GM19240 (cell line): ENCODE measurements around the gene XRCC3.
"Not testable (repeated sequence)": the region's sequence is repeated elsewhere in the genome, so short reads cannot be mapped to it uniquely, and the experiment has no call there.

Source experiments
- DNase-seq: peaks from one replicate; pipeline ENCODE4 v3.0.0; 2011; ENCODE audit warnings: low spot score; ENCODE audit not compliant: insufficient read length

Gene XRCC3

DNA sequence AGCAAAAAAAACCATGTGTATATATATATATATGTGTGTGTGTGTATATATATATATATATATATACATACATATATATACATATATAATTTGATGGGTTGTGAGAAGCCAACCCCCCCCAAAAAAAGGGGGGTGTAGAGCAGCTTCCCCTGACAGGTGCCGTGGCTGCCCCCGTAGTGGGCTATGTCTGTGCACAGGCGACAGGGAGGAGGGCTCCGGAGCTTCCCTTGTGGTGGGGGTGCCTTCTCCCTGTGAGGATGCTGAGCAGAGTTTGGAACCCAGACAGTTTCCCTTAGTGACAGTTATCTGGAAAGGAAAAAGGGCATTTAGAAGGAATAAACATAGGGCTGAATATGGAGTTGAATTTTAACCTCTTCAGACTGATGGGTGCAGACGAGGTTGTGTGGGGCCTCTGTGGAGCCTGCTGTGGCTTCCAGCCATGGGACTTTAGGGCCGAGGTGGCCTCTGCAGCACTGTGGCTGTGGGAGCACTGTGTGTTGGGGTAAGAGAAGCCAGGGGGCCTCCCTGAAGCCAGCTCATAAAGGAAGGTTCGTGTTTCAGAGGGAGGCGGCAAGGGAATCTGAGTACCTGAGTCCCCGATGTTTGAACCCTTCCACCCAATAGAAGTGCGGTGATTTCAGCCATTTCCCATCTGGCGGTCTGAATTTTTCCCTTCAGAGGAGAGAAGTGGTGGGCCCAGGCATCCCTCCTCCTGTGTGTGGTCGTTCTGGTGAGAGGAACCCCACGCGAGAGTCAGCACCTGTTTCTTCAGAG is 19.8 kb downstream of the XRCC3 start:
- DNase-seq, result no peak

DNA sequence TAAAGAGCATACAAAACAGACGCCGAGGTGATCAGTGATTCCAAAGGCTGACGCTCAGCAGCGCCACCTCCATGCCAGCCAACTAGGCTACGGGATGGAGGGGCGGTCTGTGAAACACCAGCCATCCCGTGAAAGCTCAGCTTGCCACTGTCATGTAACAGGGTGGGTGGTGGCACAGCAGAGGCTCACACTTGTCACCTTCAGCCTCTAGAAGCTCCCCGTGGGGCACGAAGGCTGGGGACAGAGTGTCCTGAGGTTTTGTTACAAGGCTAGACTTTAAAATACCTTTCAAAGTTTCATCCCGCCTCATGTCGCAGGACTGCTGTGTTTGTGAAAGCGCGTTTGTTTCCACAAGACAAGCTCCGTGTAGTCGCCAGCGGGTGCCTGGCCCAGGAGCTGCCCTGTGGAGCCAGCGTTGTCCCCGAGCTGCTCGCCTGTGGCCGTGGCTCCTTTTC is 20.7 kb downstream of the XRCC3 start:
- no peak for DNase-seq

DNA sequence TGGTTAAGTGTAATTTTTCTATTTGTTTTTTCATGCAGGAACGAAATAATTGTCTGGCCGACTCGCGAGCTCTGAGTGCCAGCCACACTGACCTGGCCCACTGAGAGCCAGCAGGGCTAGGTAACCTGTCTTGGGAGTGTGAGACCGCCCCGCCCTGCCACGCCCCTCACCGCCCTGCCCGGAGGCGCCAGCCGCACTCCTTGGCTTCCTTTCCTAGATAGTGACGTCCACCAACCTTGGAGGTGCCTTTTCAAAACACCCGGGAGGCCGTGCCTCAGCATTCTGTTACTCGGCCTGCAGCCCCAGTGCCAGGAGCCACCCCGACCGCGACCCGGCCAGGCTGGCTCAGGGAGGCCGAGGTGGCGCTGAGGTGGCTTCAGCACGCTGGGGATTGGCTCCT is 21.7 kb downstream of the XRCC3 start:
- no peak for DNase-seq

DNA sequence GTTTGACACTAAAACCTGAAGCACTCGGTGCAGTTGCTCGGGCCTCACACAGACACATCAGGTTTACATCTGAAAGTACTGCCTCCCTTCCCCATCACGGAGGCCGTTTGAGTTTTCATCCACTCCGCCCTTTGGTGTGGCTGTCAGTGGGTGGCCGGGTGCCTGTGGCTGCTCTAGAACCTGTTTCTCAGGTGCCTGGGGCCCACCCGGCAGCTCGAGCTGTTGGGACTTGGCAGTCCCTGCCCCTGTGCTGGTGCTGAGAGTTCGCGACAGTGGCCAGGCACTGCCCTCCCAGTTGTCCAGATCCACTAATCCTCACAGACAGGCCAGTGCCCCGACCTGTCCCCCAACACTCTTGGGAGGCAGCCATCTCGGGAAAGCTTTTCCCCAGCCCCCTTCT is 22.4 kb downstream of the XRCC3 start:
- DNase-seq, result no peak

DNA sequence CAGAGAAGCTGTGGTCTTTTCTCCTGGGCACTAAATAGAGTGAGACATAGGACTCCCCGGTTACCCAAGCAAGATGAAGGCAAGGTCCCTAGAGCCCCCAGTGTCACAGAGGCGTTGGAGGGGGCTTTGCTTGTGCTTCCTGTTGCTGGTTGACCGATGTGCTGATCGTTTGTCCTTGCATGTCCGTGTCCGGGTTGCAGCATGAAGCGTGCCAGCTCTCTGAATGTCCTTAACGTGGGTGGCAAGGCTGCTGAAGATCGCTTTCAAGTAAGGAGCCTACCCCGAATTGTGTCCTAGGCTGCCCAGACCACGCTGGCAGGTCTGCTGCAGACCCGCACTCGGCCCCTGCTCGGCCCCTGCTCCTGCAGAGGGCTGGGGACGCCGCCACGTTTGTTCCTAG is 23.1 kb downstream of the XRCC3 start:
- no peak for DNase-seq

DNA sequence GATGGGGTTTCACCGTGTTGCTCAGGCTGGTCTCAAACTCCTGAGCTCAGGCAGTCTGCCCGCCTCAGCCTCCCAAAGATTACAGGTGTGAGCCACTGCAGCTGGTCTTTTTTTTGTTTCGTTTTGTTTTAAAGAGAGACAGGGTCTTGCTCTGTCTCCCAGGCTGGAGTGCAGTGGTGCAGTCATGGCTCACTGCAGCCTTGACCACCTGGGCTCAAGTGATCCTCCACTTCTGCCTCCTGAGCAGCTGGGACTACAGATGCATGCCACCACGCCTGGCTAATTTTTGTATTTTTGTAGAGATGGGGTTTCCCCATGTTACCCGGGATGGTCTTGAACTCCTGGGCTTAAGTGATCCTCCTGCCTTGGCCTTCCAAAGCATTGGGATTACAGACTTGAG is 23.6 kb downstream of the XRCC3 start:
- not testable (repeated sequence) for DNase-seq

DNA sequence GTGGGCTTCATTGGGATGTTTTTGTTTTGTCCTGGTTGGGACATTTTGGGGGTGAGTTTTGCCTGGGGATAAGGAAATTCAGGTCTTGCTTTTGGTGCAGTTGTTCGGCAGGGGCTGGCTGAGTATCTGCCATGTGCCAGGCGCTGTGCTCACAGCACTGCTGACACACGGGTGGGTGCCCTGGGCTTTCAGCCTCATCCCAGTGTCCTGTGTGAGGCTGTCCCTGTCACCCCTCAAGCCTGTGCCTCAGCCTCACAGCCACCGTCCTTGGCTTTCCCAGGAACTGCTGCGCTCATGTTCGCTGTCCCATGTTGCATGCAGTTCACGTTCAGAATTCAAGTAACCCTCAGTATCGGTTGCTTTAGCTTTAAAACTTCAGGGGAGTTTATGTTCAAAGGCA is 24.9 kb downstream of the XRCC3 start:
- DNase-seq, result no peak

DNA sequence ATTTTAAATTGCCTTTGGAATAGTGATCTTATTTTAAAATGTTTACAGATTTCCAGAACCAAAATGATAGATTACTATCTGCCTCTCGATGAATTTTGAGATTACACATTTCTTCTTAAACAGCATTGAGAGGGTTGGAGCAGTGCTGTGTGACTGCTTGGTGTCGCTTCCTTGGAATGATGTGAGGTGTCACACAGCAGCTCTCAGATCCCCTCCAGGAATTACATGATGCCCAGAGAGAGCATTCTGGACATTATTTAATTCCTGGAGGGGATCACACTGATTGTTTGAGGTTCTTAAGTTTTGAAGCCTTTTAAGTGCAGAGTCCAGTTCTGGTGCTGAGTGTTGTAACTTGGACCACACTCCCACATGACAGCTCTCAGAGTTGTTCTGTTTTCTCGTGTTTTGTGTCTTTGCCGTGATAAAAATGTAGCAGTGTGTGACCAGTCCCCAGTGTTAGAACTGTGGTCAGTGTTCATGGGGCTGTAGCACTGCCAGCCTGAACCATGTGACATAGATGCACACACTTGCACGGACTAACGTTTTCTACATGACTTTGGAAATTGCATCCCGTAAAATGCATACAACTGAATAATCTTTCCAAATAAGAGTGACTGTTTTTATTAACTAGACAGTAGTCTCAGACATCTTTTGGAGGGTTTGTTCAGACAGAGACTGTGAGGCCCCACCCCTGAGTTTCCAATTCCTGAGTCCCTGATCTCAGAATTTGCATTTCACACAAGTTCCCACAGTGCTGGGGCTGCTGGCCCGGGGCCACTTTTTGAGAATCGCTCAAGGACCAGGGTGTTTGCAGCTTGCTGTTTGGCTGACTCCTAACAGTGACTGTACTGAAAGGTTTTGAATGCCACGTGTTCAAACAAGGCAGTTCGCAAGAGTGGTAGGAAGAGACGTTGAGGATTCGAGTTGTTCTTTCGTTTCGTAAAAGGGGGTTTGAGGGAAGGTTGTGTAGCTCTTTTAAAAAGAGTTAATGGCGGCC is 26.0 kb downstream of the XRCC3 start:
- DNase-seq, result peak; percentile 82

DNA sequence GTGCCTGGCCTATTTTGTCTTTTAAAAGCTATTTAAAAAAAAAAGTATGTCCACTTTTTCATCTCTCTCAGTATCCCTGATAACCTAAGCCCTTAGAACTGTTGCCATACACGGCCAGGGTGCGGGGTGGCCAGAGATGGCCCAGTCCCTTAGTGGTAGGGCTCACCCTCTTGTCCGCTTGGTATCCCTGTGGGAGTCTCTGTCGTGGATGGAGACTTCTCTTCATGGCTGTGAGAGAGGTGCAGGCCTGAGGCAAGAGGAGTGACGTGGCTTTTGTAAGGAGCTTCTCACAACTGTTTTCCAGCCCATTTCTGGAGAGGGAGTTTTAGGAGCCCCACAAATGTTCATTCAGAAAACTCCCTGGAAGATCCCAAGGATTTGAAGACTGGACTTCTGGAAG is 26.8 kb downstream of the XRCC3 start:
- no peak for DNase-seq

DNA sequence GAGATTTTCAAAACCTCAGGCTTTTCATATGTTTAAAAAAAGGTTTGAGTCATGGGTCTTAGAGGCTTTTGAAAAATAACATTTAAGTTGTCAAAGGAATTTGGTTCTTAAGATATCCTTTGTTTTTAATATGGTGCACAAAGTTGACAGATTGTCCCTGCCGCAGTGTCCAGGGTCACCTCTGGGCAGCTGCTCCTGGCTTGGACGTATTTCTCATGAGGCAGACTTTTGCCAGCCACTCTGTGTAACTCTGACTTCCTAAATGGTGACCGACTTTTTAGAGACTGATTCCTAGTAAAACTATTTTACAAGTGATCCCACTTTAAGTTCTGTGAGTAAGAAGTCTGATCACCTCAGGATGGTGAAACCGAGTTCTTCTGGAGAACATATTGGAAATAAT is 27.5 kb downstream of the XRCC3 start:
- DNase-seq, result no peak

DNA sequence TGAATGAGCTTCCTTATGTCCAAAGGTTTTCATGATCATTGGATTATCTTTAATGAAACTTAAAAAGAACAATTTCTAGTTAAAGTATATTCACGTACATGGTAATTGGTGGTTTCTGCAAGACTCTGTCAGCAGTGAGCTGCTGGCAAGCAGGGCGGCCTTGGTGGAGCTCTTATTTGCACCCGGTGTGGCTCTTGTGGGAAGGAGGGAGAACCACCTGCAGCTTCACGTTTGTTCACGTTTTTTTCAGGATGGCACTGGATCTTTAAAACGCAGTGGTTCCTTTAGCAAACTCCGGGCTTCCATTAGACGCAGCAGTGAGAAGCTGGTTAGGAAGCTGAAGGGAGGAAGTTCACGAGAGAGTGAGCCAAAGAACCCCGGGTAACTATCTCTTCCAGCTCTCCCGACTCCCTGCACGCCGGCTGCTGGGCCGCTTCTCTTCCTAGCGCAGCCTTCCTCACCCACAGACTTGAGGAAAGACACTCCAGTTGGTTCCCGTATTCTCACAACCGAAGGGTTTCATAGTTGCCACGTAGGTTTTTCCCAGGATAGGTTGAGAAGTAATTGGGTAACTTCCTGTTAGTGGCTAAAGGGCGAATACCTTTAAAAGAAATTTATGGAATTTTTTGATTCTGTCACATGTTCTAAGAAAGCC is 28.3 kb downstream of the XRCC3 start:
- DNase-seq, result no peak

DNA sequence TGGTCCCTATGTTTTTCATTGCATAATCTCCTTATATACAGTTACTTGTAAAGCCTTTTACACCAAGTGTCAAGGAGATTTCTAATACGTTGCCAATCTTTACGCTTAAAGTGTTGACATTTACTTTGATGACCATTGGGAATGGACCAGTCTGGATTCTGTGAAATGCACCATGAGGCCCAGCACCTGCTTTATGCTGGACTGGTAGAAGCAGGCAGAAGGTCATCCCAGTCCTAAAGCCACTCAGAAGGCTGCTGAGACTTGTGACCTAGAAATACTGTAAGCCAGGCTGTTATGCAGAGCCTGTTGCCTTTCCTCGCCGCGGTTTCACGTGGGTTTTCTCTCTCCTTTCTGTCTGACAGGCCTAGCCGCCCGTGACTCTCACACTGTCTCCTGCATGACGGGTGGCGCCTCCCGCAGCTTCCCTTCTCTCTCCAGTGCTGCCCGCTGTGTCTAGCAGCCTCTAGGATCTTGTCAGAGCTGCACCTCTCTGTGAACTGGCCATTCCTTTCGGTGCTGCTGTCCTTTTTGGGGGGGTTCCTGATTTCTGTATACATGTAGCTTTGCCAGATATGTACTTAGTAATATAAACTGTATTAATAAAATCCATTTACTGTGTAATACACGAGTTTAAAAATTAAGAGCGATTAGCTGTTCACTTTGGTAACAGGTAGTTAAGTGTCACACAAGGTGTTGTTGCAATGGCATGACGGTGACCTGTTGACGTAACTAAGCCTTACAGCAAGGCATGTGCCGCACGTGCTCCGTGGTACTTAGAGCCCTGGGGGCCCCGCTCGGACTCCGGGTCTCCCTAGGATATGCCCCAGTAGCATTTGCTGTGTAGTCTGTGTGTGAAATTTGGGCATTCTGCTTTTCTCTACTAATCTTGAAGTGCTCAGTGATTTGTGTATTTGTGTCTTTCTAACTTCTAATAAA is 29.7 kb downstream of the XRCC3 start:
- DNase-seq, result no peak

DNA sequence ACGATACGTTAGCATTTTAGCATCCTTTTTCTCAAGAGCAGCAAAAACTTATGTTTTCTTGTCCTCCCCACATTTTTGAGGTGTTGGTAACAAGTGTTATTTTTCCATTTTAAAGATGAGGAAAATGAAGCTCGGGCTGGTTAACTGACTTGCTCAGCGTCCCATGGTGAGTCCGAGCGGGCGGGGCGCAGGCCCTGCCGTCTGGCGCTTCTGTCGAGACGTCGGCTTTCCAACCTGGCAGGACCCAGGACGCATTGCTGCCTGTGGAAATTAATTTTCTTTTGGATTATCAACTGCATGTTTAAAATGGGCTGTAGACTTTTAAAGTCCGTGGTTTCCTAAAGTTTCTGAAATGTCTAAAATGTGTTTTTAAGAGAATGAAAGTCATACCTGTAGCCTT is 30.4 kb downstream of the XRCC3 start:
- DNase-seq, result no peak

DNA sequence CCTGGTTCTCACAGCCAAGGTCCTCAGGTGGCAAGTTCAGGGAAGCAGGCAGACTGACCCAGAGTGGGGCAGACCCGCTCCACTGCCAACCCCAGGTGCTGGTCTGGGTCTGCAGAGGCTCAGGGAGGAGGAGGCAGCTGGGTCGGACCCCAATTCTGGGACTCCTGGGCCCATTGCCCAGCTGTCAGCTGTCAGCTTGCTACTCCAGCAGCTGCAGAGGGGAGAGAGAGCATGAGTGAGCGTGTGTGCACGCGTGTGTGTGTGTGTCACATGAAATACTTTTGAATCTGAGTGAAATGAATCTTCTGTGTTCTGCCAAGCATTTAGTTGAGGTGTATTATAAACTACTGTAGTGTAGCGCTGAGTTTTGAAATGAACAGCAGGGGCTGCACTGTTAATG is 30.8 kb downstream of the XRCC3 start:
- no peak for DNase-seq

DNA sequence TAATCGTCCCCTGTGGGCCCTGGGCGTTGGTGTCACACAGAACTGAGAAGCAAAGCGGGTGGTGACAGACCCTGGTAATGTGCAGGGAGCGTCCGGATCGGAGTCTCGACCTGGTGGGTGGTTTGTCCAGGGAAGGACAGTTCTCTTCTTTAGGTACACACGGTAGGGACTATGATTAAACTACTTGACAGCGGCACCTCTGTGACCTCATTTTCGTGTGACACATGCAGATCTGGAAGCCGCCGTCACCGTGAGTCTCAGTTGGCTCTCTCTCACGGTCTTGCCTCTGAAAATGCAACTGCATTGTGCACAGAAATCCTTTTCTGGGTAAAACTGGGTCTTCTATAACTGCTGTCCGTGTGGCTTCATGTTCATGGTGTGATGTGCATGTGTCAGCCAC is 32.1 kb downstream of the XRCC3 start:
- no peak for DNase-seq

DNA sequence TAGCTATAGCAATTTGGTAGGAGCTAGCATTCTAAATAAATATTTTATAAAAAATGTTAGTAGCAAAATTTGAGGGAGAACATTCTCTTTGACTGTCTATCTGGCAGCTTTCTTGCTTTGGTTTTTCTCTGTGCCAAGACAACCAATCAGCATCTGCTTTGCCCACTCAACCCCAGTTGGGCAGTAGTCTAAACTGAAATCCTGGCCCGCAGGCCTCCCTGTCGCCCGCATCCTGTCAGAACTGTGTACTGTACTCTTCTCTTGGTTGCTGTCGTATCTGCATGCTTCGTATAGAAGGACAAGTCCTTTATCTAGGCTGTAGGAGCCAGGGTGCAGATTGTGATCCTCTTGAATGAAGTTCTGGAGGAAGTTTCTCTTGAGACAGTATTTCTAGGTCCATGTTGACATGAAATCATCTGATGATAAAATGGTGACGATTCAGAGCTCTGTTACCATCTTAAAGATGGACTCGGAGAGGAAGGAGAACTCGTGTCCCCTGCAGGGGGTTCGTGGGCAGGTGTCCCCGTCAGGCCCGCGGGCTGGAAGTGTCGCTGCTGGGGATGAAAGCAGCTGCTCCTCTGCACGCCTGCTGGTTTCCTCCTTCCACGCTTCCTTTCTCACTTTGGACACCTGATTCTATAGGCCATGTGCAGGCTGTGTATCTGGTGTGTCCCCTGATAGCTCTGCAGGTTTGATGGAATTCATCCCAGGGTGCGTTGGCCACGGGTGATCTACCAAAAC is 34.6 kb downstream of the XRCC3 start:
- no peak for DNase-seq

DNA sequence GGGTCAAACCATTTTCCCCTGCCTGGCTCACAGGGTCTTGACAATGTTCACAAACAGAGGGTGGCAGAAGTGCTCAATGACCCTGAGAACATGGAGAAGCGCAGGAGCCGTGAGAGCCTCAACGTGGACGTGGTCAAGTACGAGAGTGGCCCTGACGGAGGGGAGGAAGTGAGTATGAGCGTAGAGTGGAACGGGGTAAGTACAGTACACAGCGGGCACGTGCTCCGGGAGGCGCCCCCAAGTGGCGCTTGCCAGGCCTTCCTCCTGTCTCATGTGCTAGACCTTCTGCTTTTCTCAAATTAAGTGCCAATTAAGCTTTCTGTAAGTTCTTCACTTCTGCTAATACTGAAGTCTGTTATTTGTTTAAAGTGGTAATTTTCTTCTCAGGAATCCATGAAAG is 35.9 kb downstream of the XRCC3 start:
- DNase-seq, result peak; percentile 76

DNA sequence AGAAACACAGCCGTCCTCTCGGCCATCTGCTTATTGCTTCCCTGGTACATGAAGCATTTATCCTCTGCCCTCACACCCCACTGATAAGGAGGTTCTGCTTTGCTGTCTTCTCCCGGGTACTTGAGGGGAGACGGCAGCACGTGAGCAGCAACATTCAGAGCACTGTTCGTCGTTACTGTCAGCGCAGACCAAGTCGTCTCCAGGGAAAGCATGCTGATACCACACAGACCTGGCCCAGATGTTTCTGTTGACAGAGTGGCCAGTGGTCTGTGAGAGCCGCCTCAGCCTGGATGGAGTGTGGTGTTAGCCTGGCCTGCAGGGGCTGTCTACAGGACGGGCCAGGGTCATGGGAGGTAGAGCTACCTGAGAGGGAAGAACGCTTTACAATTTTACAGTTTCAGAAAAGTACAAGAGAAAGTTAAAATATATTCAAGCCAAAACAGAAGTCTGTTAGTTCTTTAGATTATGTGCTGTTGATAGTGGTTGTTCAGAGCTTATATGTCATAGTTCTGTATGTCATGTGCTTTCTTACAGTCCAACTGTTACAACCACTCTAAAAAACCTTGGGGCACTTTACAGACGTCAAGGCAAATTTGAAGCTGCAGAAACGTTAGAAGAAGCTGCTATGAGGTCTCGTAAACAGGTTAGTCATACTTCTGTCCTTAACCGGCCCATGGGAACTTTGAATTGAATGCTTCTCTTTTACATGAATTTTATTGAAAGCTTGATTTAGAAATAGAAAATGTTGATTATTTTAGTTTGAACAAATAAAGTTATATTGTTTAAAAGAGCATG is 38.2 kb downstream of the XRCC3 start:
- no peak for DNase-seq

DNA sequence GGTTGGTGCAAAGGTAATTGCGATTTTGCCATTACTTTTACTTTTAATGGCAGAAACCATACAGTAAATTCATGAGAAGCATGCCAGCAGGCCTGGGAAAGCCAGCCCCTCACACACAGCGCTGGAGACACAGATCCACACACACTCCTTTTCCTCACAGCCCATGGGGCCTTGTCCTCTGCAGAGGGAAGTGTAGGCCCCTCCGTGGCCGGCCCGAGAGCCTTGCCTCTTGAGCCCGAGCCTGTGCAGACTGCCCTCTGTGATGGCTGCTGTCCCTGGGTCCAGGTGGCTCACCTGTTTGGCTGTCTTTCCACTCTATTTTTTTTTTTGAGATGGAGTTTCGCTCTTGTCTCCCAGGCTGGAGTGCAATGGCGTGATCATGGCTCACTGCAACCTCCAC is 39.3 kb downstream of the XRCC3 start:
- no peak for DNase-seq
